ENCODE data around the gene KIF7.
A peak's percentile ranks its signal among the peaks of the same experiment; 100 is the strongest.

KIF7 gene

GRCh38 chr15:89686522-89686921 lies 31.3 kb upstream of the KIF7 start:
- TF ChIP-seq, protein P1, sequence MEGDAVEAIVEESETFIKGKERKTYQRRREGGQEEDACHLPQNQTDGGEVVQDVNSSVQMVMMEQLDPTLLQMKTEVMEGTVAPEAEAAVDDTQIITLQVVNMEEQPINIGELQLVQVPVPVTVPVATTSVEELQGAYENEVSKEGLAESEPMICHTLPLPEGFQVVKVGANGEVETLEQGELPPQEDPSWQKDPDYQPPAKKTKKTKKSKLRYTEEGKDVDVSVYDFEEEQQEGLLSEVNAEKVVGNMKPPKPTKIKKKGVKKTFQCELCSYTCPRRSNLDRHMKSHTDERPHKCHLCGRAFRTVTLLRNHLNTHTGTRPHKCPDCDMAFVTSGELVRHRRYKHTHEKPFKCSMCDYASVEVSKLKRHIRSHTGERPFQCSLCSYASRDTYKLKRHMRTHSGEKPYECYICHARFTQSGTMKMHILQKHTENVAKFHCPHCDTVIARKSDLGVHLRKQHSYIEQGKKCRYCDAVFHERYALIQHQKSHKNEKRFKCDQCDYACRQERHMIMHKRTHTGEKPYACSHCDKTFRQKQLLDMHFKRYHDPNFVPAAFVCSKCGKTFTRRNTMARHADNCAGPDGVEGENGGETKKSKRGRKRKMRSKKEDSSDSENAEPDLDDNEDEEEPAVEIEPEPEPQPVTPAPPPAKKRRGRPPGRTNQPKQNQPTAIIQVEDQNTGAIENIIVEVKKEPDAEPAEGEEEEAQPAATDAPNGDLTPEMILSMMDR (IDR thresholded peaks at IDR 0.05; ENCODE audit: low read depth, low read length) = no peak
- no peak for DNase-seq (ENCODE audit: low read depth in 2 of 2)

DNA sequence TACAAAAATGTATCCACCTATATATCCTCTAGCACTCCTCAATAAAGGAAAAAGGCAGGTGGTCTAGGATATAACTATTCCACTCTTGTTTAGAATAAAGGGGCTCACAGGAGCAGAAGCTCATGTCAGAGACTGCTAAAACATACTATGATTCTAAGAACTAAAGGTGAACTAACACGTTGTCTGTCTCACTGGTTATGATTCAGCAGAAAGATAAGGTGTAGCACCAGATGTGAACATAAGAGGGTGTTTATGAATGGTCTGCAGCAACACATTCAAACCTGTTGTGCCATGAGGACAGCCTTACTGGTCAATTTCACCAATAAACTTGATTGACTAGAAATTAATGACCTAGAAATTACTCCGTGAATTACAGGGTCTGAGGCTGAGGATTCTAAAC lies 30.7 kb upstream of the KIF7 start:
- TF ChIP-seq, protein P1 (IDR thresholded peaks at IDR 0.05; ENCODE audit: low read depth, low read length) = no peak
- H3K4me3 ChIP-seq (replicated peaks in 1 of 2; ENCODE audit: low read depth in 2 of 2, low read length in 2 of 2) = no peak overlapping the region
- no peak for DNase-seq (ENCODE audit: low read depth in 2 of 2)

More at GRCh38 chr15:89686522-89686921, 31.3 kb upstream of the KIF7 start:
- H3K4me3 ChIP-seq (replicated peaks in 1 of 2; ENCODE audit: low read depth in 2 of 2, low read length in 2 of 2) = no peak overlapping the region

GRCh38 chr15:89681146-89681545 lies 25.9 kb upstream of the KIF7 start:
- TF ChIP-seq, protein P1 (IDR thresholded peaks at IDR 0.05; ENCODE audit: low read depth, low read length) = no peak
- H3K4me3 ChIP-seq (replicated peaks in 1 of 2; ENCODE audit: low read depth in 2 of 2, low read length in 2 of 2) = no peak overlapping the region
- no peak for DNase-seq (ENCODE audit: low read depth in 2 of 2)

GRCh38 chr15:89680282-89680873 lies 25.1 kb upstream of the KIF7 start:
- H3K4me3 ChIP-seq (replicated peaks in 1 of 2; ENCODE audit: low read depth in 2 of 2, low read length in 2 of 2) = no peak overlapping the region
- DNase-seq (ENCODE audit: low read depth in 2 of 2) = peak; percentile 90 to 97
- TF ChIP-seq, protein P1 (IDR thresholded peaks at IDR 0.05; ENCODE audit: low read depth, low read length) = no peak

DNA sequence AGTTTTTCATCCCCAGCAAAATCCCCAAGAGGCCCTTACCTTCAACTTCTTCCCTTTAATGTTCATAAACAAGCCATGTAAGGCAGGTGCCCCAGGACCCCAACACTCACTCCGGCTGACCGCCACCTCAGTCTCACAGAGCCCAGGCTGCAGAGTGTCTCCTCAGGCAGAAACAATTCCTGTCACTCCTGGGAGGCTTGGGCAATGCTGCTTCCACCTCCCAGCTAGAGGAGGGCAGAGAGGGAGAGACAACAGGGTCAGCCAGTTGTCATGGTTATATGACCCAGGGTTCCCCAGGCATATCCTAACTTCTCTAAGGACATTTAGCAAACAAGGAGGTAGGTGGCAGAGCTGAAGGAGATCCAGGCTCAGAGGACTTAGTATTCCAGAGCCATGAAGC lies 23.9 kb upstream of the KIF7 start, which contains the start of gene PLIN1:
TSS of gene PLIN1 (minus strand) at position 156 of the 400 bp plus-strand sequence. CDS start 1,878 bp downstream, outside the sequence.
- DNase-seq (ENCODE audit: low read depth in 2 of 2) = no peak
- TF ChIP-seq, protein P1 (IDR thresholded peaks at IDR 0.05; ENCODE audit: low read depth, low read length) = no peak
- no peak within 1 kb of the TSS for H3K4me3 ChIP-seq (replicated peaks in 1 of 2; ENCODE audit: low read depth in 2 of 2, low read length in 2 of 2)

- no peak overlapping the region for H3K4me3 ChIP-seq (replicated peaks in 1 of 2; ENCODE audit: low read depth in 2 of 2, low read length in 2 of 2)
- no peak for DNase-seq (ENCODE audit: low read depth in 2 of 2)
- TF ChIP-seq, protein P1 (IDR thresholded peaks at IDR 0.05; ENCODE audit: low read depth, low read length) = no peak
These were observed 22.1 kb upstream of the KIF7 start for GRCh38 chr15:89677381-89677780.

- no peak for DNase-seq (ENCODE audit: low read depth in 2 of 2)
- TF ChIP-seq, protein P1 (IDR thresholded peaks at IDR 0.05; ENCODE audit: low read depth, low read length) = no peak
- H3K4me3 ChIP-seq (replicated peaks in 1 of 2; ENCODE audit: low read depth in 2 of 2, low read length in 2 of 2) = no peak overlapping the region
These were observed 20.3 kb upstream of the KIF7 start for GRCh38 chr15:89675606-89676005.

Measured in cardiac fibroblast (primary cell).